ENCODE data around the gene PTX3. TPM values are rescaled to one million over a fixed set of nuclear protein-coding genes. Genes with fewer than 3 reads are reported as not detected.

Gene PTX3
- total RNA-seq, 1 experiment from 2014 or later = 2.1 TPM

DNA sequence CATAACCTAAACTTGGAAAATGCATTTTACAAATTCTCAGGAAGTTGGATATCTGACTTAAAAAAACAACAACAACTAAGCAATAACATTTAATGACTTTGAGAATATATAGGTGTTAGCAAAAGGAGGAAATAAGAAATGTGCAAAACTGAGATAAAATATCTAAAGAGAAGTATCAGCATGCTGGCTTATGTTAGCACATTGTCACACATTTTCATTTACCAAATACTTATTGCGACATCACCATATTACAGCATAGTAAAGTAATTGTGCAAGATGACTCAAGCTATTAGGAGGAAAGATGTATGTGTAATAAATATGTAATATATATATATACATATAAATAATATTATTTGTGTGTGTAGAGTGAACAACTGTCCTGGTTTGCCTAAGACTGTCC, 9.2 kb downstream of the PTX3 start:
- TF ChIP-seq REST (IDR thresholded peaks at IDR 0.05; ENCODE audit: insufficient read depth in 1 of 2, low read depth in 2 of 2, low read length in 1 of 2) = no peak
- TF ChIP-seq CTCF (IDR thresholded peaks at IDR 0.05) = no peak
- no peak for TF ChIP-seq TCF7L2 (IDR thresholded peaks at IDR 0.05; ENCODE audit: low read depth, low read length)
- no peak for TF ChIP-seq POLR2AphosphoS5 (IDR thresholded peaks at IDR 0.05; ENCODE audit: low read depth, low read length)
- no peak for TF ChIP-seq SIN3A (IDR thresholded peaks at IDR 0.05; ENCODE audit: borderline replicate concordance, insufficient read depth, low read depth, low read length)
- Histone ChIP-seq H3K27ac (ENCODE audit: low read length) (no peak overlapping the region), H3K4me3 (ENCODE audit: low read depth in 2 of 2, low read length in 2 of 2) (no peak overlapping the region), H3K36me3 (ENCODE audit: control insufficient read depth, insufficient read depth, low read length) (no peaks in the 10 kb centered on the region), H3K27me3 (ENCODE audit: control insufficient read depth, insufficient read depth, low read length) (no peaks in the 10 kb centered on the region), H3K4me1 (ENCODE audit: control insufficient read depth, insufficient read depth, low read length) (no peaks in the 10 kb centered on the region), H3K9me3 (ENCODE audit: control insufficient read depth, insufficient read depth, low read depth, low read length) (no peaks in the 10 kb centered on the region)
- no TSS peak for BruUV-seq (replicated peaks)
- no peak for DNase-seq (ENCODE audit: low read depth, low spot score)
- intact Hi-C loops (cut with micrococcal nuclease; ENCODE audit: unreplicated experiment) = loop anchor here (2.0 kb wide), 1 partner anchor 241 kb away; no protein-coding TSS in a partner anchor
- no peak for ATAC-seq
- in situ Hi-C loops (cut with HindIII; ENCODE audit: low pct_unique_long_range_greater_than_20kb, low sequenced_read_pairs) = no loop called here
- POLR2A ChIA-PET = no interaction called here
- CTCF ChIA-PET = no interaction called here

- intact Hi-C loops (cut with micrococcal nuclease; ENCODE audit: unreplicated experiment) (loop anchor here (2.0 kb wide), 1 partner anchor 242 kb away; no protein-coding TSS in a partner anchor), in situ Hi-C loops (cut with HindIII; ENCODE audit: low pct_unique_long_range_greater_than_20kb, low sequenced_read_pairs) (no loop called here)
- no peak for DNase-seq (ENCODE audit: low read depth, low spot score)
- CTCF ChIA-PET = no interaction called here
- BruUV-seq (replicated peaks) = no TSS peak
- no peaks in the 10 kb centered on the region for H3K9me3 ChIP-seq (ENCODE audit: control insufficient read depth, insufficient read depth, low read depth, low read length)
- POLR2A ChIA-PET = interaction anchor here (0.7 kb wide), 1 partner anchor 201 kb away, joined by 6 read pairs; no protein-coding TSS in a partner anchor
- H3K36me3 ChIP-seq (ENCODE audit: control insufficient read depth, insufficient read depth, low read length) = no peaks in the 10 kb centered on the region
- ATAC-seq = peak; percentile 75
- H3K4me1 ChIP-seq (ENCODE audit: control insufficient read depth, insufficient read depth, low read length) = no peaks in the 10 kb centered on the region
- H3K4me3 ChIP-seq (ENCODE audit: low read depth in 2 of 2, low read length in 2 of 2) = no peak overlapping the region
- H3K27ac ChIP-seq (ENCODE audit: low read length) = no peak overlapping the region
- TF ChIP-seq SIN3A (IDR thresholded peaks at IDR 0.05; ENCODE audit: borderline replicate concordance, insufficient read depth, low read depth, low read length) = no peak
- peak; percentile 69; the same call in 1 of the 2 replicates for TF ChIP-seq CTCF (IDR thresholded peaks at IDR 0.05)
- no peak for TF ChIP-seq REST (IDR thresholded peaks at IDR 0.05; ENCODE audit: insufficient read depth in 1 of 2, low read depth in 2 of 2, low read length in 1 of 2)
- H3K27me3 ChIP-seq (ENCODE audit: control insufficient read depth, insufficient read depth, low read length) = no peaks in the 10 kb centered on the region
Observed at GRCh38 chr3:157447026-157447694, 10.5 kb downstream of the PTX3 start.

Data from Panc1 (cell line).